GM12875 (cell line): ENCODE data around the gene KCNT1.

Source experiments
- H3K4me3 ChIP-seq: one replicate; pipeline ENCODE4 v1.5.1; 2011; ENCODE audit warnings: low read depth, low read length, control low read depth
- CTCF ChIP-seq: IDR thresholded peaks from 2 replicates; pipeline ENCODE4 v1.5.1; 2011; ENCODE audit warnings: low read depth, mild to moderate bottlenecking, control low read depth, inconsistent platforms, low read length, moderate library complexity, borderline replicate concordance; ENCODE audit not compliant: insufficient read depth

KCNT1 gene

GRCh38 chr9:135705376-135705775 is 3.4 kb downstream of the KCNT1 start:
- no peak for TF ChIP-seq CTCF

GRCh38 chr9:135706288-135706687 is 4.3 kb downstream of the KCNT1 start:
- TF ChIP-seq CTCF = no peak
- H3K4me3 ChIP-seq = no peak overlapping the region

More at GRCh38 chr9:135705376-135705775, 3.4 kb downstream of the KCNT1 start:
- no peak overlapping the region for H3K4me3 ChIP-seq

- no peak for TF ChIP-seq CTCF
- no peak overlapping the region for H3K4me3 ChIP-seq
These were observed 5.5 kb downstream of the KCNT1 start for GRCh38 chr9:135707252-135708138.

GRCh38 chr9:135708164-135708563 is 6.2 kb downstream of the KCNT1 start:
- no peak for TF ChIP-seq CTCF
- no peak overlapping the region for H3K4me3 ChIP-seq

GRCh38 chr9:135711391-135711790 is 9.4 kb downstream of the KCNT1 start:
- TF ChIP-seq CTCF = no peak
- H3K4me3 ChIP-seq = no peak overlapping the region

- no peak overlapping the region for H3K4me3 ChIP-seq
- no peak for TF ChIP-seq CTCF
These were observed 9.9 kb downstream of the KCNT1 start for GRCh38 chr9:135711881-135712280.
